B cell (primary cell): ENCODE results near the gene ITSN1.

Experiments
- EZH2 ChIP-seq: IDR thresholded peaks from 2 replicates; pipeline ENCODE4 v1.6.1; 2012; ENCODE audit warnings: borderline replicate concordance, low read depth, mild to moderate bottlenecking, moderate library complexity, low read length; ENCODE audit not compliant: insufficient read depth, poor library complexity, severe bottlenecking
- TF ChIP-seq, protein P1 (sequence below): fragments of 200-600 bp; IDR thresholded peaks from one replicate; pipeline ENCODE4 v1.8.0; 2022; ENCODE audit warnings: antibody characterized with exemption, mild to moderate bottlenecking

- TF ChIP-seq EZH2 = no peak
- TF ChIP-seq, protein P1, sequence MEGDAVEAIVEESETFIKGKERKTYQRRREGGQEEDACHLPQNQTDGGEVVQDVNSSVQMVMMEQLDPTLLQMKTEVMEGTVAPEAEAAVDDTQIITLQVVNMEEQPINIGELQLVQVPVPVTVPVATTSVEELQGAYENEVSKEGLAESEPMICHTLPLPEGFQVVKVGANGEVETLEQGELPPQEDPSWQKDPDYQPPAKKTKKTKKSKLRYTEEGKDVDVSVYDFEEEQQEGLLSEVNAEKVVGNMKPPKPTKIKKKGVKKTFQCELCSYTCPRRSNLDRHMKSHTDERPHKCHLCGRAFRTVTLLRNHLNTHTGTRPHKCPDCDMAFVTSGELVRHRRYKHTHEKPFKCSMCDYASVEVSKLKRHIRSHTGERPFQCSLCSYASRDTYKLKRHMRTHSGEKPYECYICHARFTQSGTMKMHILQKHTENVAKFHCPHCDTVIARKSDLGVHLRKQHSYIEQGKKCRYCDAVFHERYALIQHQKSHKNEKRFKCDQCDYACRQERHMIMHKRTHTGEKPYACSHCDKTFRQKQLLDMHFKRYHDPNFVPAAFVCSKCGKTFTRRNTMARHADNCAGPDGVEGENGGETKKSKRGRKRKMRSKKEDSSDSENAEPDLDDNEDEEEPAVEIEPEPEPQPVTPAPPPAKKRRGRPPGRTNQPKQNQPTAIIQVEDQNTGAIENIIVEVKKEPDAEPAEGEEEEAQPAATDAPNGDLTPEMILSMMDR = no peak
These were observed 166.5 kb downstream of the ITSN1 start for GRCh38 chr21:33808715-33809367.
